GM12878 (cell line): ENCODE measurements around the gene BCAP29. TPM values are rescaled to one million over a fixed set of nuclear protein-coding genes. Genes with fewer than 3 reads are reported as not detected.

Experiments used
- ATAC-seq: fragments of 200-7000 bp; cut with Tn5 transposase; 3 replicates; pipeline ENCODE4 v1.9.1; 2020; ENCODE audit warnings: mild to moderate bottlenecking, moderate library complexity
- BruUV-seq: library from RNA; stranded (reverse); fragments of 400-500 nt; replicated peaks from 2 replicates; lab custom pipeline; 2021; lab: Mats Ljungman, UMichigan
- CTCF ChIA-PET: fragments of 300-600 bp; sonication (Branson Sonifier 250); formaldehyde crosslinking; extraction: SDS; loops from one replicate; lab custom pipeline; 2021; ENCODE audit warnings: inconsistent platforms; lab: Yijun Ruan, JAX
- POLR2A ChIA-PET: fragments of 350-600 bp; formaldehyde crosslinking; extraction: SDS; loops from one replicate; lab custom pipeline; 2021; ENCODE audit warnings: inconsistent platforms; lab: Charles Lee
- RAD21 ChIA-PET: fragments of 300-600 bp; sonication (Branson Sonifier 250); formaldehyde crosslinking; loops from one replicate; lab custom pipeline; 2023; ENCODE audit warnings: antibody characterized with exemption; ENCODE audit not compliant: unreplicated experiment; lab: Charles Lee
- SMC1A ChIA-PET: fragments of 300-600 bp; sonication (Branson Sonifier 250); formaldehyde crosslinking; loops from one replicate; lab custom pipeline; 2023; ENCODE audit not compliant: unreplicated experiment, uncharacterized antibody; lab: Charles Lee
- DNase-seq: peaks from one replicate; pipeline ENCODE4 v3.0.0-alpha.2; 2011; ENCODE audit warnings: low read depth, low spot score
- FAIRE-seq: peaks from 3 replicates; lab custom pipeline; 2011; peaks lifted over from hg19 to GRCh38; lab: Jason Lieb, UNC
- H2AFZ ChIP-seq: 2 replicates; pipeline ENCODE4 v1.6.0; 2011; ENCODE audit warnings: low read depth, low read length, control low read depth; ENCODE audit not compliant: control insufficient read depth
- H3K27ac ChIP-seq: 2 replicates; pipeline ENCODE4 v1.5.1; 2011; ENCODE audit warnings: control low read depth; ENCODE audit not compliant: control insufficient read depth, insufficient read depth
- H3K27me3 ChIP-seq, 2 experiments: replicated peaks in 1 of 2; 2 replicates each; pipeline versions ENCODE4 v1.6.0 to v1.6.1; 2011; ENCODE audit warnings: low read length in 1 of 2; ENCODE audit not compliant: control insufficient read depth in 2 of 2, insufficient read depth in 2 of 2
- H3K36me3 ChIP-seq, 2 experiments: 2 replicates each; pipeline ENCODE4 v1.5.1; 2011; ENCODE audit warnings: low read length in 1 of 2; ENCODE audit not compliant: control insufficient read depth in 2 of 2, insufficient read depth in 2 of 2
- H3K4me1 ChIP-seq: 2 replicates; pipeline ENCODE4 v1.6.1; 2011; ENCODE audit warnings: mild to moderate bottlenecking, low read length, moderate library complexity, mixed read lengths; ENCODE audit not compliant: control insufficient read depth, insufficient read depth
- H3K4me2 ChIP-seq: 2 replicates; pipeline ENCODE4 v1.6.0; 2011; ENCODE audit warnings: control low read depth; ENCODE audit not compliant: control insufficient read depth, insufficient read depth
- H3K4me3 ChIP-seq: fragments of 200-600 bp; sonication (generic); 2 replicates; pipeline ENCODE4 v1.5.1; 2016
- H3K79me2 ChIP-seq: 2 replicates; pipeline ENCODE4 v1.6.0; 2011; ENCODE audit warnings: low read length; ENCODE audit not compliant: control insufficient read depth, insufficient read depth
- H3K9ac ChIP-seq: 2 replicates; pipeline ENCODE4 v1.8.0; 2011; ENCODE audit warnings: low read length, control low read depth, mixed read lengths; ENCODE audit not compliant: control insufficient read depth, insufficient read depth
- H3K9me3 ChIP-seq: replicated peaks from 3 replicates; pipeline ENCODE4 v1.5.1; 2011; ENCODE audit warnings: mild to moderate bottlenecking, low read length; ENCODE audit not compliant: control insufficient read depth, insufficient read depth
- H4K20me1 ChIP-seq: 2 replicates; pipeline ENCODE4 v1.6.0; 2011; ENCODE audit not compliant: control insufficient read depth, insufficient read depth
- E2F4 ChIP-seq: IDR thresholded peaks from 2 replicates; pipeline ENCODE4 v1.6.1; 2012; ENCODE audit warnings: low read depth, low read length, improper control_type of control experiment
- POLR2AphosphoS5 ChIP-seq: IDR thresholded peaks from 2 replicates; pipeline ENCODE4 v1.6.1; 2011; ENCODE audit warnings: mild to moderate bottlenecking, low read length, inconsistent platforms
- ZNF217 ChIP-seq: fragments of 450-650 bp; IDR thresholded peaks from 2 replicates; pipeline ENCODE4 v1.6.1; 2017; ENCODE audit warnings: antibody characterized with exemption, mild to moderate bottlenecking
- WGBS: methylation state at CpG from one replicate; pipeline ENCODE4 v1.1.6; 2016; ENCODE audit warnings: low lambda C conversion rate; ENCODE audit not compliant: insufficient replicate concordance, insufficient coverage; ENCODE audit errors: missing lambda C conversion rate; 5-methylcytosine and 5-hydroxymethylcytosine counted together
- in situ Hi-C: fragments of 300-500 bp; cut with MboI; formaldehyde crosslinking; loops from 9 replicates; pipeline ENCODE4 v1.14.3; 2018; ENCODE audit warnings: mixed read lengths
- intact Hi-C: fragments of 100-400 bp; cut with micrococcal nuclease; formaldehyde crosslinking; loops from one replicate; pipeline ENCODE4 v1.14.2; 2022; ENCODE audit not compliant: unreplicated experiment
- polyA plus RNA-seq, 11 experiments: library from polyadenylated mRNA; depleted of rRNA in 4 of 11; unstranded in 6 of 11; stranded (reverse) in 5 of 11; fragments of >200 nt; fragmentation: Nextera tagmentation in 4 of 11; fragmentation: Illumina TruSeq in 1 of 11; extraction: Ambion mirVana in 4 of 11; extraction: Trizol in 1 of 11; gene quantifications; 1 replicate in 1 of 11; 2 replicates in 10 of 11; pipeline versions ENCODE4 v1.2.1 to v1.2.3, GENCODE V29; 2011 to 2016; ENCODE audit warnings: inconsistent platforms in 2 of 11, missing spikeins in 2 of 11, low read depth in 1 of 11
- total RNA-seq, 4 experiments: library from RNA; depleted of rRNA in 3 of 4; stranded (reverse); fragments of >200 nt in 3 of 4; fragmentation: Illumina TruSeq in 1 of 4; extraction: Trizol in 1 of 4; gene quantifications; 2 replicates each; pipeline versions ENCODE4 v1.2.1 to v1.2.3, GENCODE V29; 2013 to 2021

Gene BCAP29
- total and polyA plus RNA-seq, 10 of the 15 experiments (the other 5 are each of a cell fraction or from before 2014, with no cell fraction given): 26.5 to 58.5 (median 34.8) TPM

GRCh38 chr7:107582875-107583274, 2.8 kb downstream of the BCAP29 start (continued):
- no peak for TF ChIP-seq E2F4
- no peak for TF ChIP-seq POLR2AphosphoS5

GRCh38 chr7:107584716-107585115, 4.7 kb downstream of the BCAP29 start:
- Histone ChIP-seq H3K9ac (no peak overlapping the region), H3K79me2 (peaks cover 6% of the 10 kb centered on the region), H3K4me1 (no peaks in the 10 kb centered on the region; the same call in 1 of the 2 replicates), H2AFZ (no peak overlapping the region), H3K4me2 (no peak overlapping the region), H3K36me3 (peaks cover 0 to 5% of the 10 kb centered on the region in 2 experiments; a peak in 1 of 4 replicates), H3K27me3 (no peaks in the 10 kb centered on the region), H3K9me3 (no peaks in the 10 kb centered on the region), H3K27ac (no peak overlapping the region), H4K20me1 (no peaks in the 10 kb centered on the region), H3K4me3 (no peak overlapping the region)
- in situ Hi-C loops: no loop called here
- CTCF ChIA-PET: no interaction called here
- DNase-seq (no peak), ATAC-seq (no peak), FAIRE-seq (no peak)
- TF ChIP-seq ZNF217: no peak
- 60% methylated on average over 2 of the region's 2 CpGs for WGBS
- intact Hi-C loops: loop anchor here (10.0 kb wide), 1 partner anchor 140 kb away; no protein-coding TSS in a partner anchor
- SMC1A ChIA-PET: interaction anchor here (1.2 kb wide), 1 partner anchor 15 kb away, joined by 3 read pairs; no protein-coding TSS in a partner anchor
- POLR2A ChIA-PET: interaction anchor here (1.5 kb wide), 1 partner anchor 21 kb away, joined by 3 read pairs; the partner anchor contains the start of genes COG5 and DUS4L
- BruUV-seq: no TSS peak
- RAD21 ChIA-PET: no interaction called here
